Measurements from ENCODE around the gene UCP1.

UCP1 gene, protein sequence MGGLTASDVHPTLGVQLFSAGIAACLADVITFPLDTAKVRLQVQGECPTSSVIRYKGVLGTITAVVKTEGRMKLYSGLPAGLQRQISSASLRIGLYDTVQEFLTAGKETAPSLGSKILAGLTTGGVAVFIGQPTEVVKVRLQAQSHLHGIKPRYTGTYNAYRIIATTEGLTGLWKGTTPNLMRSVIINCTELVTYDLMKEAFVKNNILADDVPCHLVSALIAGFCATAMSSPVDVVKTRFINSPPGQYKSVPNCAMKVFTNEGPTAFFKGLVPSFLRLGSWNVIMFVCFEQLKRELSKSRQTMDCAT

DNA sequence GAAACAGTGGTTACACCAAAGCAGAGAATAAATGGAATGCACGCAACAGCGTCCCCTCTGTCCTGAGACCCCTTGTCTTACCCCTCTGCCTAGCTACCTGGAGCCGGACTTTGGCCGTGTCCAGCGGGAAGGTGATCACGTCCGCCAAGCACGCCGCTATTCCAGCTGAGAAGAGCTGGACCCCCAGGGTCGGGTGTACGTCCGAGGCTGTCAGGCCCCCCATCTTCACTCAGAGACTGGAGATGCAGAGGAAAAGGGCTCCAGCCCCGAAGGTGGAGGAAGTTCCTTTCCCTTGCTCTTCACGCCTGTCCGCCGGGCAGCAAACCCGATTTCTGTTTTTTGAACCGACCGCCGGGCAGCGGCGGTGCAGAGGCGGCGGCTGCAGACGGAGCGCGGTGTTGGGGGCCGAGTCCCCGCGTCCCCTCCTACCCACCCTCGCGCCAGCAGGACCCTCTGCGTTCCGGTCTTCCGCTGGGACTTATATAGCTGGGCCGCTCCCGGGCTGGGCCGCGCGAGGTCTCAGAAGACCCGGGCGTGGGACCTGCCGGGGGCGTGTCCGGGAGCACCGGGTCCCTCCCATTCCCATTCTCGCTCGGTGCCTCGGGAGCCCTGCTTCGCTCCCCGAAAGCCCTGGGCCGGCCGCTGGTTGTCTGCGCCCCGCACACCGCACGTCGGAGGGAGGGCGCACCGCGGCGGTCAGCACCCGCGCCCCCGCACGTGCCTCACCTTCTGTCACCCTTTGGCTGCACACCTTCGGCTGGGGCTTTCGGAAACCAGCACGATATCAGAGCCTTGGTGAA, at the start of gene UCP1:
Gene UCP1 (minus strand): TSS at position 455 of the 800 bp plus-strand sequence. CDS start 232 bp downstream, at position 223.
- DNase-seq = no peak

DNA sequence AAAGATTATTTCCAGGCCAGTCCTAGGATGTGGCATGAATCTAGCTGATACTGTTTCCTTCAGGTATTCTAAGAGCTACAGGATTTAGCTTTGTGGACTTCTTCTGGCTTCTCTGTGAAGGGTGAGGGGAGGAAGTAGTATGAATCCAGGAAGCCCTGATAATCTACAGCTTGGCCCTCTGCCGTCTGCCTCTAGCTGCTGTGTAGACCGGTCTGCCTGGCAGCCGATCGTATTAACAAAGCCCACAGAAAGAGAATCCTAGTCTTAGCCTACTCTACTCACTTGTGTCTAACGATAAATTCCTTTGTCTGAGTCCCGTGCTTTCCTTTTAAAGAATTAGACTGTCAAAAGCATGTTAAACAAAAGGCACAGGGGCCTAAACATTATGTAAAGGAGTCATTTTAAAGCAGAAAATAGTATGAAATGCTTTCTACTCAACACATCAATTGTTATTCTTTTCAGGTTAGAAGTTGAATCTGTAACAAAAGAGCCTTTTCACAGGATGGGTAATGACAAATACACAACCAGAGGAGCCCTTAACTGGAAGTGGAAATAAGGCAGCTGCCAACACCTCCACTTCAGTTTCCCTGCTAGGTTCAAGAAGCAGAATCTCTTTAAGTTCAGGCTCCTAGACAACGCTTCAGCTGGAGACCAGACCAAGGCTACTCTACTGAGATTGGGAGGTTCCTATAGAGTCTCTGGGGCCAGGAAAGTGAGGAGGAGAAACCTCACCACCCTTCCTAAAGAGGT, 48.9 kb upstream of the UCP1 start:
- no peak for DNase-seq

DNA sequence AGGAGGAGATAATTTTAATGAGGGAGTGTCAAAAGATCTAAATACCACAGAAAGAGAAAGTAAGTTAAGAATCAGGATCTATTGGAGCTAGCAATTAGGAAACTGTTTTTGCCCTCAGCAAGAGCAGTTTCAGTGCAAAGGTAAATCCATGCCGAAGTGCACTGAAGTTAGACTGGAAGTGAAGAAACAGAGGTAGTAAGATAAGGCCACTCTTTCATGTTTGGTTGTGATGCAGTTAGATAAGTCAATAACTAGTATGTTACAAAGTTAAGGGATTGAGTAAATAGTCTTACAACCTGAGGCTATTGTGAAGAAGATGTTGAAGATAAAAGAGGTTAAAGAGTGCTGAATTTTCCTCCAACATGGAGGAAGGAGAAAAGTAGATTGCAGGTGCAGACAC, 46.7 kb upstream of the UCP1 start:
- DNase-seq = no peak

DNA sequence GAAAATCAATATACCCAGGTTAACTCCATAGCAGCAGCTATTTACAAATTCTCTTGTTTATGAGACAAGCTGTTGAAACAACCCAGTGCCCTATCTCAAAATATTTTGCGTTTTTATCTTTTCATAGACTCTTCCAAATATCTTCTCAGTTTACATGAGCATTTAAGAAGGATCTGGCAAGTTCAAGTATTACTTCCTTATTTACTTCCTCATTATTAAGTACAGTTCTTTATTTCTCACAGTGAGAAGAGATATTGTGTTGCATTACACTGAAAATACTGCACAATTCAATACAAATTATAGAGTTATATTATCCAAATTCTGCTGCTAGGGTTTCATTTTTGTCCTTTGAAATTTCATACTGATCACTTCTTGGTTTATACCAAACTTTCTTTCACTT, 43.6 kb upstream of the UCP1 start:
- DNase-seq = no peak

DNA sequence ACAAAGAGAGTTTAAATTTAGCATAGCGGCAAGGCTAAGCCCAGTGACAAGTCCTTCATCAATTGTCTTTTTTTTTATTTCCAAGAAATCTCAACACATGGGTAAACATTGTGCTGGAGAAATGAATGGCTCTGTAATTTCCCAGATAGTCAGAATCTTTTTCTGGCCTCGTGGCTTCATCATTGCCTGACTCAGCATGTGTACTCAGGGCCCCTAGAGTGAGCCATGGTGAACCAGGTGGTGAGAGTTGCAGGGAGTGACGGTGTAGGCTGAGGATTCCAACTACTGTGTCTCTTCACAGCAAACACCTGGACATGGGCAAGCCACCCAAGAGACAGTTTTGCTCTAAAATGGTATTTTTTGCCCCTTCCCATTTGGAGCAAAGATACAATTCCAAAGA, 43.1 kb upstream of the UCP1 start:
- no peak for DNase-seq

DNA sequence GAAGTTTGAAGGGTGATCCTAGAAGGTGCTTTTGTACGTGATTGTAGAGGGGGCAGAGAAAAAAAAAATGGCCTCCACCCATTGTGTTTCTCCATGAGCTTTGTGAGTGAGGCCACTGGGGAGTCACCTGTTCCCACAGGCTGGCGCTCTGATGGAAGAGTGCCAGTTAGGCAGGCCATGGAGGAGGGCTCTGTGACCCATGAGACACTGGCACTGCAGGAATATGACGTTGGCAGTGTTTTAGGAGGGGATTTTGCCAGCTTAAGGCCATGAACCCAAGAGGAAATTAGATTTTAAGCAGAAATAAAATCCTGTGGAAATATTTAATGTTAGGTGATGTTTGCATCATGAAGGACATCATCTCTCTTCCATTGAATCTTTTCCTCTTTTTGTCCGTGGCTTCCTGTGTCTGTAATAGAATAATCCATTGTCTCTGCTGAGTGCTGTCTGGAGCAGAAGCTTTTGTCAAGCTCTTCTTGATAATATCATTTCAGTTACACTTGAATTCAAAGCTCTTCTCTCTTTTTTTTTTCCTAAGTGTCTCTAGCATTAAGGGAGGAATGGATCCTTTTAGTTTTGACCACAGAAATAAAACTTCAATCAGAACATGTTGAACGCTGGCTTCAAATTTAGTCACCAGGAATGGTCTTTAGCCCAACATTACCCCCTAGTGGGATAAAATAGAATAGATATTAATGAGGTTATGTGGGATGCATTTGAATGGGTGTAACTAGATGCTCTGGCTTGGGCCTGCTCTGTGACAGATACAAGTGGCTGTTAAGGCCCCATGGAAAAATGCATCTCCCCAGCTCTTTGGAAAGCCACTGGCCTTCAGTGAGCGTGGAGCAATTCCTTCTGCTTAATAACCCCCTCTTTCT, 41.0 kb upstream of the UCP1 start:
- peak; percentile 31 for DNase-seq

DNA sequence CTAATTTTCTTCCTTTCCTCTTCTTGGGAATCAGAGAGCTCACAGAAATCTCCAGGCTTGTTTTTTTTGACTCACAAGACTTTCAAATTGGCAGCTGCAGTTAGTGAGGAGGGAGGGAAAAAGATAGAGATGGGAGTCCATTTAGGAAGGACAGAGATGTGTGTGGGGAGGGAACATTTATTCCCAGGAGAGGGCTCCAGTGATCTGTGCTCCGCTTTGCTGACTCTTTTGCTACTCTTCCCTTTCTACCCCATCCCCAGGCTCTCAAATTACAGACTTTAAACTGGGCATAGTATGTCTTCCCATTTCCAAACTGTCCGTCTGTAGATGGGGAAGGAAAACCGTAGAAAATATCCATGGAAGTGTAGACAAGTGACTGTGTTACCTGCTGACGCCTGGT, 39.1 kb upstream of the UCP1 start:
- DNase-seq = no peak

DNA sequence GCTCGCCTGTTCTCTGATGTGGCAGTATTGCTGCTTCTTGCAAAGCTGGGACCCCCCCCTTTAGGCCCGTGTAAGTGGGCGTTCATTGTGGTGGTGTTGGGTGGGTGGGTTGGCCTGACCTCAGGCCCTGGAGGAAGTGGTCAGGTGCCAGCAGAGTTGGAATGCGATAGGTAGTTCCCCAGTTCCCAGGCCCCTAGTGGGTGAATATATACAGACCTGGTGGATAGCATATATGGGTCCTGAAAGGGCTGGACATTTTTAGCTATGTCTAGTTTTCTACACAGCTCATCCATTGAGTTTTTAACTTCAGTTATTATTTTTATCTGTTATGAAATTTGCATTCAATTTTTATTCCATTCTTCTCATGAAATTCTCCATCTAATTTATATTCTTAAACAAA, 35.8 kb upstream of the UCP1 start:
- no peak for DNase-seq

DNA sequence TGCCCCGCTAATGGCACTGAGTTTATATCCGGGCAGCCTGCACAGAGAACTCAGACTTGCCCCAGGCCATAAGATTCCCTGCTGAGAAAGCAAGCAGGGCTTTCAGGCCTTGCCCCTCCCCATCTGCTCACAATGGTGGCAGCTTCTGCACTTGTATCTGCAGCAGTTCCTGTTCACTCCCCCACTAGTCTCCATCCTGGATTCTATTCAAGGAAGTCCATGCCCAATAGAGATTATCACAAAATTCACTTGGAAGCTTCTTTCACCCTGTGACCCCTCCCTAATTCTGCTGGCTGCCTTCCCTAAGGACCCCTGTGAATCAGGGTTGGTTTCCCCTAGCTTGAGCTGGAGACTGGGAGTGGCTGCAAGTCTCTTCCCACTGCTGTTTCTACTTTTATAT, 34.5 kb upstream of the UCP1 start:
- no peak for DNase-seq

DNA sequence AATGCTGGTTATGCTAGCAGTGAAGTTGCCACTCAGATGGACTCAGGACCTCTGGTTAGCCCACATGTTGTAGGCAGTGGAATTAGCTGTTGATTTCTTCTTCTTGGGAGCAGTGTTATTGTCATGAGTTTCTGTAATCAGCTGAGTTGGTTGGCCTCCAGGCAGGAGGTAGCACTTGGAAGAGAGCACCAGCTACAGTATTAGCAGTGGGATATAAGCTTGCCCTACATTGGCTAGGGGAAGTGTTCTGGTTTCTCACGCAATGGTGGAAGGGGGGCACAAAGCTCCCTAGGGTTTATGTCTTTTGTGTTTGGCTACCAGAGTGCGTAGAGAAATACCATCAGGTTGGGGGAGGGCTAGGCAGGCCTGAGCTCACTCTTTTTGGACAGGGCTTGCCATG, 34.0 kb upstream of the UCP1 start:
- DNase-seq = no peak

DNA sequence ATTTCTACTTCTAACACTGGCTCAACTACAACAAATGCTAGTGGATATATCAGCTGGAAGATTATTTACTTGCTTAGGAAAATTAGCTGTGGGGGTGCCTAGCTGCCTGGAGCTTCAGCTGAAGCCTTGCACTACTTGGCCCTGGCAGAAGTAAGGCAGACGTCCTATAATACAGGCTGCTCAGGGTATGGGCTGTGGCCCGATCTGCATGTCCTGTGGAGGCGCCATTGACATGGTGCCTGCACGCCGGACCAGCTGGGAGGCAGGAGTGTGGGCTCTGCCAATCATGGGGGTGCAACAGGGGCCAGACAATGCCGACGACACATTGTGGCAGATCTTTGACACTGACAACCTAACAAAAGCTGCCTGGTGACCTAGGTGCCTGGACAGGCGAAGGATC, 31.6 kb upstream of the UCP1 start:
- DNase-seq = no peak

DNA sequence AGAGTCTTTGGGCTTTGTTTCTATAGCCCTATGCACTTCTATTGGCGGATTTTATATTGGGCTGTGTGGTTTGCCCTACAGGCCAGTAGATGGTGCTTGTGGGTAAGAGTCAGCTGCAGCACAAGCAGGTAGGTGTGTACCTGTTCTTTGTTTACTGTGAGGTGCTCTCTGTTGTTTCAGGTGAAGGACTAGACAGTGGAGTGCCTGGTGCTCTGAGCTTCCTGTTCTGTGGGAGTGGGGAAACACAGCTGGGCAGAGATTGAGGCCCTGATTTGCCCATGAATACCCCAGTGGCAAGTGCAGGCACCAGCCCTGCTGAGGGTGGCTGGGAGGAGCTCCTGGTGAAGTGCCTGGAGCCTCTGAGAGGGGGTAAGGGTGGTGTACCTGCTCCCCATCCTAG, 26.3 kb upstream of the UCP1 start:
- no peak for DNase-seq

DNA sequence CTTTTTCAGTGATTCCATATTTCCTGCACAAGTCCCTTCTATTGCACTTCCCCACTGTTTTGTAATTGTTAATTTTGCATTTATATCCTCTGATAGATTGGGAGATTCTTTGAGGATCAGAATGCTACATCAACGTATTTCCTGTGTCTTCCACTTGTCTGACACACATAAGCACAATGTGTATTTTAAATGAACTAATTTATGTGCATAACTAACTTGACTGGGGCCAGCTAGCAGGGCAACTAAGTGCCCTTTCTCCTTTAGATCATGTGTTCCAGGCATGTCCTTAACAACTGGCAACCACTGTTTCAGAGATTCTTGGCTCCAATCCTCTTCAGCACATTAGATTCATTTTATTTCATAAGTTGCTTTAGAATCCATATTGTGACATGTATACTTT, 15.7 kb upstream of the UCP1 start:
- no peak for DNase-seq

DNA sequence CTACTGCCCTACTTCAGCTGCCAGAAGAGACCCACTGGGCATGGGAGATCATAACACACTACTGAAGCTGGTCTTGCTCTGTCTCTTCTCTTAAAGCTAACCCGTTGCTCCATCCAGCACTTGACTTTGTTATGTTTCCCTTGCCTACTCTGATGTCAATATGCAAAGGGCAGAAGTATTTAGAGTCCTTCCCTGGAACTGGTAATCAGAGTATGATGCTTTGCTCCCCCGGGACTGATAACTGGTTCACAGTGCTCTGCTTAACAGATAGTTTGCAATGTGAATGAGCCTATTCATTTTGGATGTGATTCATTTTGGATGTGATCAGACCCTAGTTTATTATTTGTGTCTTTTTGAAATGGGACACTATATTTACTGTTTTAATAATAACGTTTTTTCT, 12.3 kb upstream of the UCP1 start:
- no peak for DNase-seq

DNA sequence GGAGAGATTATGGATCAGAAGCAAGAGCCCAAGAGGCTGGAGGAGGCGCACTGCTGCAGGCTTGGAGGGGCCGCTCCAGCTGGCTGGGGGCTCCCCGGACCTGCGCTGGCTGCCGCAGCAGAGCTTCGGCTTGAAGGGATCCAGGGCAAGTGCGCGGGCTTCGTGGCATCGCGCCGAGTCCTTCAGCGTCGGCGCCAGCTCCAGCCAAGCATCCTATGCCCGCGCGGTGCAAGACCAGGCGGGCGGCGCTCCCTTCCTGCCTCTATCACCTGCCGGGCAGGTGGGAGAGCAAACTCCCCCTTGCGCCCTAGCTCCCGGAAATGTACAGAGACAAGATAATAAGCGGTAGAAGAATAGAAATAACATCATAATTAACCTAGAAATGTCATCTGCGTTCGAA, 10.5 kb upstream of the UCP1 start:
- DNase-seq = peak; percentile 52

DNA sequence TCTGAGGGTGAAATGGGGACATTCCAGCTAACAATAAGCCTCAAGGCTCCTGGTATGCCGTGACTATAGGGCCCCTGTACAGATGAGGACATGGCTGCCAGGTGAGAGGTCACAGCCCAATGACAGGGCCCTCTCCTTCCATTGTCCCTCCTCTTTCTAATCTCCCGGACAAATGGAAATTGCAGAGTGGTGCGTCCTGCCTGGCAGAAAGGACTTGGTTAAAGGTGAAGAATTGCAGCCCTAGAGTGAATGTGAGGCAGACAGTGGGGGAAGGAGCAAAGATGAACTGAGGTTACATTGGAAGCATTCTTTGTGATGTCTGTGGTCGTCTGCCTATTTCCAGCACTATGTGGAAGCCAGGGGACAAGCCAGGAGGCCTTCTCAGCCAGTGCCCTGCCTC, 6.7 kb upstream of the UCP1 start:
- no peak for DNase-seq

DNA sequence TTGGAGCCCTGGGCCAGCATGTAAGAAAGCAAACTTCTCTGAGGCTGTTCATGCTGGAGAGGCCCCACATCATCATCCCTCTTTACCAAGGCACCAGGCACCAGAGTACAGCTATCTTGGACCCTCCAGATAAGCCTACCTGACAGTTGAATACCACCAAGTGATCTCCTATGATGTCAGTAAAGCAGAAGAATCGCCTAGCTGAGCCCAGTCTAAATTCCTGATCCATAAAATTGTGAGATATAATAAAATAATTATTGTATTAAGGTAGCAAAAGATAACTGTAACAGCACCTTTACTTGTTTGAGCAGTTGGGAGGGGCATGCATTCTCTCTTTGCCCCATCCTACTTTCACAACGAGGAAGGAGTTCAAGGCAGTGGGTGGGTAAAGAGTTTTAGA, 2.9 kb upstream of the UCP1 start:
- no peak for DNase-seq

DNA sequence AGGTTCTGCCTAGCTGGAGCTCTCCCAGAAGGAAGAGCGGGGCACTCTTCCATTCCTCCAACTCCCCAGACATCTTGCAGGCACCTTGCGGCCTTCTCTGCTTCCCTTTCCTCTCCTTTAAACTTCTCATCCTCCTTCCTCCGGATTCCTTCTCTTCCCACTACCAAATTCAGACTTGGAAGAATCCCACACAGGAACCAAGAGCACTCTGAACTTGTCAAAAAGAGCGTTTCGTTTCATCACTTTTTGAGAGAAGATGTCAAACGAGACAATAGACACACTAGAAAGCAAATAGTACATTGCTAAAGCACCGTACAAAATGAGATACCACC, 512 bp upstream of the UCP1 start:
- DNase-seq = no peak

DNA sequence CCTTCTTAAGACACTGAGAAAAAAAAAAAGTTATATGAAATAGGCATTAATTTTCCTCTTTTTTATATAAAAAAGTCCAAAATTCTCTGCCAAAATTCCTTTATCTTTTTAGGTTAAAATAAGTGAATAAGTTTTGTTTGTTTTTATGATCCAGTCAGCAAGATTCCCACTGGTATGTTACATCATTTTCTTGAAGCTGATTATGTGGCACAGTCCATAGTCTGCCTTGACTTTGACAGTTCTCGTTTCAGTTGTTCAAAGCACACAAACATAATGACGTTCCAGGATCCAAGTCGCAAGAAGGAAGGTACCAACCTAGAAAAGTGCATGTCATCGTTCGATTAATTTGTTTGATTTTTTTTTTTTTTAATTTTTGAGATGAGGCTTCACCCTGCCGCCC, 9.1 kb downstream of the UCP1 start:
- no peak for DNase-seq

DNA sequence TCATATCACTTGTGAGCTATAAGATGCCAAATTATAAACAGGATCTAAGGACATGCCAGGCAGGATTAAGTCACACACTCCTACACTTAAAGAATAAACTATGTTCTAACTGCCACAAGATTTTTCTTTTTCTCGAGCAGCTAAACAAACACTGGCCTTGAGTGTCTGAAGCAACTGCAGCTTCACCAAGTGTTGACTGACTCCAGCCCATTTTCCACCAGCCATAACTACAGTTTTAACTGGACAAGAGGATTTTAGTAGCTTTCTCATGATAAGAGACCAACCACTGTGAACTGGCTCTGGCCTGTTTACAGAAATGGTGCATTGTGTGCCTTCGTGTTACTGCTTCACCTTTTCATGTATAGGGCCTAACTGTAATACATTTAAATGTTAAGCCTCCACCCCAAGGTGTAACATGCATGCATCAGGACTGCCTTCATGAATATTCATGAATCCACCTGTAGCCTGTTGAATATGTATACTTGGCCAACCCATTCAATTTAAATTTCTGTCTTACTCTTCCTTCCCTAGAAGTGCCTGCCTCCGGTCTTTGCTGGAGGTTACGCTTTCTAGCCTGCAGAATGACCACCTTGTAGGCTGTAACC, 10.8 kb downstream of the UCP1 start:
- no peak for DNase-seq

DNA sequence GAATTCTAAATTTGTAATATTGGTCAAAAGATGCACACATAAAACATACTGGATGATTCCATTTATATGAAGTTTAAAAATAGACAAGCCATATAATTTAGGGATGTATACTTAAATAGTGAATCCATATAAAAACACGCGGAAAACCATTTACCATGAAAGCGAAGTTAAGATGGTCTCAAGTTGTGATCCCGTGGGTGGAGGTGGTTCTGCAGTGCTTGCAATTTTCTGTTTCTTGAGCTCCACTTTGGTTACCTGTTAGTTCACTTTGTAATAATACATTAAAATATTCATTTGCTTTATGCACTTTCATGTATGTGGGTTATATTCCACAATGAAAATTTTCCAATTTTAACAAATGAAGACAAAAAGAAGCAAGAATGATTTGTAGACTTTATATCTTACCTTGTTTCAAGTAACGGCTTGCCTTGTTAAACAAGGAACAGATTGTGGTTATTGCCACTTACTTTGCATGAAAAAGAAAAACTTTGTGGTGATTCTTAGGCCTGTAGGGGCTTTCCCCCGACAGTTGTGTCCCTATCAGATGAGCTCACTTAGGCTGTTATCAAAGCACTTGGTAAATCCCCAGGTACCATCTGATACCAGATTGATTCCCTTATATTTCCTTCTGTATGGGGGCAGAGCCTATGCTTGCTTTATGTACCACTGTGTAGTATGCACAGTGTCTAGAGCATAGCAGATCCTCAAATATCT, 12.2 kb downstream of the UCP1 start:
- no peak for DNase-seq

DNA sequence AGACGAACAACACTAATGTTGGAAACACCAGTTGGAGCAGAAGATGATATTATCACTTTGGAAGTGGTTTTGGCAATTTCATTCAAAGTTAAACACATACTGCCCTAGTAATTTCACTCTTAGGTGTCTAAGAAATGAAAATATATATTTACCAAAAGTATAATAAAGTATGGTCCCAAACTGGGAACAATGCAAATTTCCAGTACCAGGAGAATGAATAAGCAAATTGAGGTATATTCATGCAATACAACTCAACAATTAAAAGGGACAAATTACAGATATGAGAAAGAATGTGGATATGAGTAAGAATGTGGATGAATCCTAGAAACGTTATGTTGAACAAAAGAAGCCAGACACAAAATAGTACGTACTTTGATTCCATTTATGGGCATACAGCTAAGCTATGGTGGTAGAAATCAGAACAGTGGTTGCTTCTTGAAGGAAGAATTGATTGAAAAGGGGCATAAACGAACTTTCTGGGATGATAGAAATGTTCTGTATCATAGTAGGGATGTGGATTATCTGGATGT, 34.7 kb downstream of the UCP1 start:
- DNase-seq = no peak

All from NCI-H1105 (cell line).